CD14-positive monocyte (primary cell): ENCODE measurements around the gene RSKR. TPM values are rescaled to one million over a fixed set of nuclear protein-coding genes. Genes with fewer than 3 reads are reported as not detected.

Source experiments
- DNase-seq, 3 donors: peaks; one replicate each; pipeline ENCODE4 v3.0.0-alpha.2; 2011 to 2022
- H2AFZ ChIP-seq: 2 replicates; pipeline ENCODE4 v1.6.0; 2012; ENCODE audit warnings: mild to moderate bottlenecking, low read depth, low read length, inconsistent platforms; ENCODE audit not compliant: insufficient read depth, poor library complexity, severe bottlenecking
- H3K27ac ChIP-seq, 2 donors: 1 replicate in 1 of 2; 2 replicates in 1 of 2; pipeline ENCODE4 v1.5.1; 2012 to 2013; ENCODE audit warnings: low read length in 2 of 2, control low read depth in 1 of 2, inconsistent platforms in 1 of 2, low read depth in 1 of 2, mild to moderate bottlenecking in 1 of 2
- H3K27me3 ChIP-seq, 2 donors: one replicate each; pipeline versions ENCODE4 v1.6.0 to v1.6.1; 2011 to 2013; ENCODE audit warnings: low read length in 2 of 2; ENCODE audit not compliant: control insufficient read depth in 2 of 2, insufficient read depth in 2 of 2
- H3K36me3 ChIP-seq, 2 donors: replicated peaks in 1 of 2; 1 replicate in 1 of 2; 2 replicates in 1 of 2; pipeline versions ENCODE4 v1.5.1 to v1.6.1; 2012 to 2013; ENCODE audit warnings: low read length in 2 of 2, control low read depth in 1 of 2, inconsistent platforms in 1 of 2, mild to moderate bottlenecking in 1 of 2; ENCODE audit not compliant: insufficient read depth in 2 of 2, control insufficient read depth in 1 of 2
- H3K4me1 ChIP-seq, 2 donors: 1 replicate in 1 of 2; 2 replicates in 1 of 2; pipeline versions ENCODE4 v1.5.1 to v1.6.1; 2012 to 2013; ENCODE audit warnings: low read length in 2 of 2, control low read depth in 1 of 2, inconsistent platforms in 1 of 2, mild to moderate bottlenecking in 1 of 2, moderate library complexity in 1 of 2; ENCODE audit not compliant: insufficient read depth in 2 of 2, control insufficient read depth in 1 of 2
- H3K4me2 ChIP-seq: replicated peaks from 2 replicates; pipeline ENCODE3; 2012; ENCODE audit warnings: low read length, moderate library complexity, mild to moderate bottlenecking; ENCODE audit not compliant: poor library complexity, severe bottlenecking; ENCODE audit errors: extremely low read depth
- H3K4me3 ChIP-seq, 3 experiments: fragments of 200-600 bp in 1 of 3; sonication (generic) in 1 of 3; replicated peaks in 1 of 3; 1 replicate in 2 of 3; 2 replicates in 1 of 3; pipeline ENCODE4 v1.5.1; 2011 to 2013; ENCODE audit warnings: low read length in 3 of 3, mild to moderate bottlenecking in 3 of 3, control low read depth in 2 of 3, low read depth in 2 of 3, inconsistent platforms in 1 of 3, moderate library complexity in 1 of 3
- H3K79me2 ChIP-seq: 2 replicates; pipeline ENCODE4 v1.6.0; 2012; ENCODE audit warnings: mild to moderate bottlenecking, control low read depth, inconsistent platforms, low read length, moderate library complexity; ENCODE audit not compliant: insufficient read depth
- H3K9ac ChIP-seq: 2 replicates; pipeline ENCODE4 v1.6.0; 2017; ENCODE audit warnings: low read length, mild to moderate bottlenecking; ENCODE audit not compliant: insufficient read depth, poor library complexity, severe bottlenecking
- H3K9me3 ChIP-seq, 2 donors: replicated peaks in 1 of 2; 1 replicate in 1 of 2; 2 replicates in 1 of 2; pipeline versions ENCODE4 v1.5.1 to v1.6.1; 2012 to 2013; ENCODE audit warnings: low read length in 2 of 2, control low read depth in 1 of 2; ENCODE audit not compliant: control insufficient read depth in 1 of 2, insufficient read depth in 1 of 2
- H4K20me1 ChIP-seq: 2 replicates; pipeline ENCODE4 v1.6.0; 2012; ENCODE audit warnings: mild to moderate bottlenecking, low read length, control low read depth, moderate library complexity; ENCODE audit not compliant: insufficient read depth
- H3K27ac Mint-ChIP-seq, 7 donors: one replicate each; pipeline ENCODE4 v1.8.0; 2020; ENCODE audit warnings: mild to moderate bottlenecking in 7 of 7, mixed read lengths in 7 of 7, moderate library complexity in 6 of 7, inconsistent platforms in 2 of 7
- H3K27me3 Mint-ChIP-seq, 3 donors: one replicate each; pipeline ENCODE4 v1.8.0; 2021 to 2022; ENCODE audit warnings: low read depth in 3 of 3, mild to moderate bottlenecking in 3 of 3, mixed read lengths in 3 of 3, moderate library complexity in 3 of 3, inconsistent platforms in 1 of 3
- H3K36me3 Mint-ChIP-seq, 2 donors: one replicate each; pipeline ENCODE4 v1.8.0; 2020; ENCODE audit warnings: mixed read lengths in 2 of 2, inconsistent platforms in 1 of 2, mild to moderate bottlenecking in 1 of 2
- H3K4me1 Mint-ChIP-seq: one replicate; pipeline ENCODE4 v1.8.0; 2020; ENCODE audit warnings: mild to moderate bottlenecking, mixed read lengths
- H3K4me3 Mint-ChIP-seq, 2 donors: one replicate each; pipeline ENCODE4 v1.8.0; 2020; ENCODE audit warnings: mild to moderate bottlenecking in 2 of 2, mixed read lengths in 2 of 2, moderate library complexity in 1 of 2
- H3K9me3 Mint-ChIP-seq, 7 donors: one replicate each; pipeline ENCODE4 v1.8.0; 2020 to 2022; ENCODE audit warnings: mixed read lengths in 7 of 7, mild to moderate bottlenecking in 6 of 7, moderate library complexity in 6 of 7, inconsistent platforms in 2 of 7
- CTCF ChIP-seq: fragments of 200-600 bp; IDR thresholded peaks from one replicate; pipeline ENCODE4 v1.8.0; 2022; ENCODE audit warnings: antibody characterized with exemption, mild to moderate bottlenecking
- WGBS: methylation state at CpG from one replicate; pipeline ENCODE4 v1.1.5; 2013; ENCODE audit warnings: missing lambda C conversion rate; ENCODE audit not compliant: insufficient coverage; 5-methylcytosine and 5-hydroxymethylcytosine counted together
- intact Hi-C, 2 donors: fragments of 100-400 bp; cut with micrococcal nuclease; formaldehyde crosslinking; loops; one replicate each; pipeline versions ENCODE4 v1.15.0 to v1.15.1; 2023
- polyA plus RNA-seq, 3 donors: library from polyadenylated mRNA; depleted of rRNA in 1 of 3; unstranded in 2 of 3; stranded (reverse) in 1 of 3; fragments of 300-500 nt in 2 of 3; fragments of >200 nt in 1 of 3; fragmentation: Illumina TruSeq in 2 of 3; gene quantifications; 1 replicate in 2 of 3; 2 replicates in 1 of 3; pipeline ENCODE4 v1.2.3, GENCODE V29; 2012 to 2021

The RSKR gene
- polyA plus RNA-seq, 3 donors = 33.2 TPM; not detected in 2

DNA sequence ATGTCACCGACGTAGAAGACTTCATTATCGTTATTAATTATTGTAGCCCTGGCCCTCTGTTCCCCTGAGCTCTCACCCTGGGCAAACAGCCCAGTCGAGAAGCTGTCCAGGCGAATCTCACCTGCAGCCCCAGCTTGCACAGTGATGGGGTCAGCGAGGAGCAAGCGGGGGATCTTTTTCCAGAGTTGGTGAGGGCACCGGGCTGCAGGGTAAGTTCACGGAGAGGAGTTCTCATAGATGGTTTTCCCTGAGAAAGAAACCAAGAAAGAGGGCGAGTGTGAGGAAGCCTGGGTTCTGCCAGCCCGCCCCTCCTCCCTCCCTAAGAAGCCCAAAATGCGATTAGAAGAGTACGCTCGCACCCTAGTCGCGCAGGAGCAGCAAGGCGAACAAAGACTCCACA is 15.6 kb downstream of the RSKR start:
- Mint-ChIP-seq H3K27me3 (peaks cover 0 to 3% (median 0%) of the 10 kb centered on the region in 3 donors), H3K4me3 (peak overlapping the region; percentile 91 to 94), H3K36me3 (peaks cover 3 to 11% of the 10 kb centered on the region in 2 donors), H3K4me1 (peaks cover 26% of the 10 kb centered on the region), H3K9me3 (peaks cover 0 to 2% (median 0%) of the 10 kb centered on the region in 7 donors), H3K27ac (peak overlapping the region; percentile 96 to 99 (median 97))
- Histone ChIP-seq H4K20me1 (no peaks in the 10 kb centered on the region), H3K79me2 (peaks cover 46% of the 10 kb centered on the region), H3K4me1 (peaks cover 20 to 25% of the 10 kb centered on the region in 2 donors), H3K4me3 (peak overlapping the region; percentile 62 to 82 (median 69)), H3K36me3 (peaks cover under 1% of the 10 kb centered on the region in 2 donors), H3K9ac (peak overlapping the region; percentile 99), H3K27ac (peak overlapping the region; percentile 2 to 100), H3K9me3 (no peaks in the 10 kb centered on the region), H3K27me3 (no peaks in the 10 kb centered on the region), H2AFZ (peak overlapping the region; percentile 85), H3K4me2 (peak overlapping the region; percentile 87)
- DNase-seq = no peak
- 6% methylated on average over 12 of the region's 17 CpGs for WGBS
- intact Hi-C loops = no loop called here
- TF ChIP-seq CTCF = no peak

DNA sequence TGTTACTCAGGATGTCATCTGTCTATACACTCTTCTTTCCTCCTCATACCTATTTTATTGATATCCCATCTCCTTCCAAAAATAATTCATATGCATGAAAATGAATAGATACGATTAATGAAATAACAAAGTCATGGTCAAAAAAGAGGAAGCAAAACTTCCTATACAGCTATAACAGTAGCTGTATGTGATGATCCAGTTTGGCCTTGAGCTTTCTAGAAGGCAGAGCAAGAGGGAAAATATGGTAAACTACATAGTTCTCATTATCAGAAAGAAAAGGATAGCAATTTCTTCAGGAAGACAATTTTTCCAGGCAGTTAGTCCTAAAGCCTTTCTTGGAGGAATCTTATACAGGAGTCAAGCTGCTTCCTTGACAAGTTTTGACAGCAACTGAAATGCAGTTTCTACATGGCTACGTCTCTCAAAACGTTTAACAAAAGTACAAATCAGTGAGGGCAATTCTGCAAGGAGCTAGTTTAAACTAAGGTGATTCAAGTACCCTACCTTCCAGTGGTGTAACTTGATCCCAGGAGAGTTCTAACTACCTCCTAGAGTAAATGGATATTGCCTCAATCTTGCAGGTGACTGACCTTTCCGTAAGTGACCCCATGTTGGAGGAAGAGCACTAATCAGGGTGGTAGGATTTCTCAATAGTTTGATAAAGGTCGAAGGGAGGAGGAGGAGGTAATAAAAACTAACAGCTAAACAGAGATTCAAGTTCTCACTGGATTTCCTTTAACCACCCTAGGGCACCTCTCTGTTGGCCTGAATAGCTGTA is 16.2 kb downstream of the RSKR start:
- no peaks in the 10 kb centered on the region for H3K9me3 ChIP-seq
- DNase-seq = peak in 2 of 3 donors; percentile 26 to 39
- peak overlapping the region; percentile 87 for H3K4me2 ChIP-seq
- no peaks in the 10 kb centered on the region for H4K20me1 ChIP-seq
- peak overlapping the region in 1 of 2 donors; percentile 100 for H3K27ac ChIP-seq
- Mint-ChIP-seq H3K36me3 (peaks cover 8 to 17% of the 10 kb centered on the region in 2 donors), H3K9me3 (peaks cover 0 to 2% (median 0%) of the 10 kb centered on the region in 7 donors), H3K27ac (peak overlapping the region; percentile 53 to 99 (median 97)), H3K4me1 (peaks cover 26% of the 10 kb centered on the region), H3K4me3 (peak overlapping the region; percentile 91 to 94), H3K27me3 (peaks cover 0 to 3% (median 0%) of the 10 kb centered on the region in 3 donors)
- no CpG with 5 or more reads among the region's 5 CpGs for WGBS
- no peaks in the 10 kb centered on the region for H3K27me3 ChIP-seq
- H3K4me1 ChIP-seq = peaks cover 20 to 25% of the 10 kb centered on the region in 2 donors
- H3K9ac ChIP-seq = no peak overlapping the region
- H3K36me3 ChIP-seq = peaks cover 6% of the 10 kb centered on the region in 2 donors
- peak overlapping the region in 1 of 3 experiments; percentile 82 for H3K4me3 ChIP-seq
- H2AFZ ChIP-seq = peak overlapping the region; percentile 85
- intact Hi-C loops = no loop called here
- no peak for TF ChIP-seq CTCF
- peaks cover 52% of the 10 kb centered on the region for H3K79me2 ChIP-seq
